Loucy (cell line): Measurements from ENCODE around the gene PAQR8.

Experiments used
- EZH2phosphoT487 ChIP-seq: fragments of 200-600 bp; IDR thresholded peaks from 2 replicates; pipeline ENCODE4 v1.6.1; 2018; ENCODE audit warnings: antibody characterized with exemption, mild to moderate bottlenecking, moderate library complexity, borderline replicate concordance
- TF ChIP-seq, protein P1 (sequence below): fragments of 200-600 bp; sonication (generic); conservative IDR thresholded peaks from 2 replicates; pipeline ENCODE4 v1.5.1; 2014; ENCODE audit warnings: mild to moderate bottlenecking, antibody characterized with exemption, low read length

DNA sequence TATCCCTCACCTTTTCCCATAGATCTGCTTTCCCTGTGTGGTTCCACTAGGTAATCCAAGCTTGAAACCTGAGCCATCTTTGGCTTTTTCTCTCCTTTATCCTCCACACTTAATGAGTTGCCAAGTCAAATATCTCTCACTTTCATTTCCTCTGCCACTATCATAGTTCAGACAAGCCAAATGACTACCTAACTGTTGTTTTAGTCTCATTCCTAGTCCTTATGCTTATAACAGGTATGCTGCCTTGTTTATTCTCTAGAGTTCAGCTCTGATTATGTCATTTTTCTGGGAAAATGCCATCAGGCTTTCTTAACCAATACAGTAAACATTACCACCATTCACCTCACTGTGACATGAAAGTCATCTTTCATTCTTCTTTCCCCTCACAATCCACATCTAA lies 64.7 kb downstream of the PAQR8 start:
- TF ChIP-seq, protein P1, sequence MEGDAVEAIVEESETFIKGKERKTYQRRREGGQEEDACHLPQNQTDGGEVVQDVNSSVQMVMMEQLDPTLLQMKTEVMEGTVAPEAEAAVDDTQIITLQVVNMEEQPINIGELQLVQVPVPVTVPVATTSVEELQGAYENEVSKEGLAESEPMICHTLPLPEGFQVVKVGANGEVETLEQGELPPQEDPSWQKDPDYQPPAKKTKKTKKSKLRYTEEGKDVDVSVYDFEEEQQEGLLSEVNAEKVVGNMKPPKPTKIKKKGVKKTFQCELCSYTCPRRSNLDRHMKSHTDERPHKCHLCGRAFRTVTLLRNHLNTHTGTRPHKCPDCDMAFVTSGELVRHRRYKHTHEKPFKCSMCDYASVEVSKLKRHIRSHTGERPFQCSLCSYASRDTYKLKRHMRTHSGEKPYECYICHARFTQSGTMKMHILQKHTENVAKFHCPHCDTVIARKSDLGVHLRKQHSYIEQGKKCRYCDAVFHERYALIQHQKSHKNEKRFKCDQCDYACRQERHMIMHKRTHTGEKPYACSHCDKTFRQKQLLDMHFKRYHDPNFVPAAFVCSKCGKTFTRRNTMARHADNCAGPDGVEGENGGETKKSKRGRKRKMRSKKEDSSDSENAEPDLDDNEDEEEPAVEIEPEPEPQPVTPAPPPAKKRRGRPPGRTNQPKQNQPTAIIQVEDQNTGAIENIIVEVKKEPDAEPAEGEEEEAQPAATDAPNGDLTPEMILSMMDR: no peak
- TF ChIP-seq EZH2phosphoT487: no peak
